Upper lobe of right lung (tissue), 1 donor: ENCODE data around the gene TBC1D22B. TPM values are rescaled to one million over a fixed set of nuclear protein-coding genes. Genes with fewer than 3 reads are reported as not detected.
A peak's percentile ranks its signal among the peaks of the same experiment; 100 is the strongest.

Experiments
- ATAC-seq: fragments of 200-7000 bp; cut with Tn5 transposase; one replicate; pipeline ENCODE4 v1.9.1; 2020; ENCODE audit warnings: mild to moderate bottlenecking, moderate library complexity
- DNase-seq: peaks from one replicate; pipeline ENCODE4 v3.0.0-alpha.2; 2020
- H3K27ac ChIP-seq: fragments of 200-600 bp; one replicate; pipeline ENCODE4 v1.8.0; 2022
- H3K27me3 ChIP-seq: fragments of 200-600 bp; one replicate; pipeline ENCODE4 v1.8.0; 2022; ENCODE audit warnings: mild to moderate bottlenecking
- H3K36me3 ChIP-seq: fragments of 200-600 bp; one replicate; pipeline ENCODE4 v1.8.0; 2022
- H3K4me1 ChIP-seq: fragments of 200-600 bp; one replicate; pipeline ENCODE4 v1.8.0; 2022
- H3K4me3 ChIP-seq: fragments of 200-600 bp; one replicate; pipeline ENCODE4 v1.8.0; 2022; ENCODE audit warnings: mild to moderate bottlenecking
- H3K9me3 ChIP-seq: fragments of 200-600 bp; one replicate; pipeline ENCODE4 v1.8.0; 2022
- CTCF ChIP-seq: fragments of 200-600 bp; IDR thresholded peaks from one replicate; pipeline ENCODE4 v1.8.0; 2022; ENCODE audit warnings: antibody characterized with exemption
- intact Hi-C: fragments of 100-400 bp; cut with DNase I; formaldehyde crosslinking; loops from one replicate; pipeline ENCODE4 v1.11.0; 2022
- total RNA-seq: library from RNA; stranded (reverse); fragmentation: NEBNext Ultra II Directional; extraction: Animal tissue kit (Norgen Biotek cat#: 25700); gene quantifications from one replicate; pipeline ENCODE4 v1.2.1, GENCODE V29; 2021
- donor health status: DM: no; HTN: yes; CAD: no; lungs with severe emphysema.

TBC1D22B gene
- total RNA-seq, 1 donor from 2014 or later: 12.4 TPM

- H3K4me1 ChIP-seq: peaks cover 10% of the 10 kb centered on the region
Measured at GRCh38 chr6:37282371-37282770, 24.8 kb downstream of the TBC1D22B start.

GRCh38 chr6:37283268-37283667 is 25.7 kb downstream of the TBC1D22B start:
- H3K27ac ChIP-seq: no peak overlapping the region
- DNase-seq (no peak), ATAC-seq (no peak)
- peaks cover 53% of the 10 kb centered on the region for H3K36me3 ChIP-seq
- H3K4me3 ChIP-seq: no peak overlapping the region
- H3K4me1 ChIP-seq: peaks cover 10% of the 10 kb centered on the region
- no peak for TF ChIP-seq CTCF
- intact Hi-C loops: no loop called here
- no peaks in the 10 kb centered on the region for H3K9me3 ChIP-seq
- no peaks in the 10 kb centered on the region for H3K27me3 ChIP-seq

More at GRCh38 chr6:37282371-37282770, 24.8 kb downstream of the TBC1D22B start:
- intact Hi-C loops: no loop called here
- peaks cover 44% of the 10 kb centered on the region for H3K36me3 ChIP-seq
- H3K4me3 ChIP-seq: no peak overlapping the region
- no peak for ATAC-seq
- DNase-seq: no peak
- no peaks in the 10 kb centered on the region for H3K27me3 ChIP-seq
- no peak for TF ChIP-seq CTCF
- no peak overlapping the region for H3K27ac ChIP-seq
- H3K9me3 ChIP-seq: no peaks in the 10 kb centered on the region

- Histone ChIP-seq H3K36me3 (peaks cover 57% of the 10 kb centered on the region), H3K4me3 (no peak overlapping the region)
- peak; percentile 72 for ATAC-seq
Measured at GRCh38 chr6:37283671-37284151, 26.1 kb downstream of the TBC1D22B start.

GRCh38 chr6:37284781-37285180 is 27.2 kb downstream of the TBC1D22B start:
- H3K27ac ChIP-seq: no peak overlapping the region
- DNase-seq: no peak
- H3K4me3 ChIP-seq: no peak overlapping the region
- intact Hi-C loops: no loop called here
- H3K36me3 ChIP-seq: peaks cover 61% of the 10 kb centered on the region
- no peak for ATAC-seq
- no peaks in the 10 kb centered on the region for H3K27me3 ChIP-seq
- H3K9me3 ChIP-seq: no peaks in the 10 kb centered on the region
- peaks cover 2% of the 10 kb centered on the region for H3K4me1 ChIP-seq
- no peak for TF ChIP-seq CTCF

More at GRCh38 chr6:37283671-37284151, 26.1 kb downstream of the TBC1D22B start:
- no peak for TF ChIP-seq CTCF
- DNase-seq: no peak
- intact Hi-C loops: no loop called here
- H3K27ac ChIP-seq: no peak overlapping the region
- H3K4me1 ChIP-seq: peaks cover 10% of the 10 kb centered on the region
- H3K27me3 ChIP-seq: no peaks in the 10 kb centered on the region
- no peaks in the 10 kb centered on the region for H3K9me3 ChIP-seq

- Histone ChIP-seq H3K9me3 (no peaks in the 10 kb centered on the region), H3K4me3 (no peak overlapping the region), H3K36me3 (peaks cover 72% of the 10 kb centered on the region), H3K27me3 (no peaks in the 10 kb centered on the region), H3K27ac (no peak overlapping the region), H3K4me1 (no peaks in the 10 kb centered on the region)
- no peak for ATAC-seq
- DNase-seq: no peak
- no peak for TF ChIP-seq CTCF
- intact Hi-C loops: no loop called here
Measured at GRCh38 chr6:37285861-37286311, 28.3 kb downstream of the TBC1D22B start.
